Transverse colon (tissue), 4 donors: ENCODE results near the gene SLX4IP. TPM values are rescaled to one million over a fixed set of nuclear protein-coding genes. Genes with fewer than 3 reads are reported as not detected.

Source experiments
- DNase-seq: peaks from one replicate; pipeline ENCODE4 v3.0.0-alpha.2; 2019
- H3K27ac ChIP-seq, 4 donors: fragments of 200-600 bp; sonication (generic); 2 replicates each; pipeline ENCODE4 v1.5.1; 2016 to 2018; ENCODE audit warnings: inconsistent platforms in 4 of 4
- H3K27me3 ChIP-seq: fragments of 200-600 bp; sonication (generic); 2 replicates; pipeline ENCODE4 v1.5.1; 2017; ENCODE audit warnings: inconsistent platforms
- H3K36me3 ChIP-seq, 4 donors: fragments of 200-600 bp; sonication (generic); 2 replicates each; pipeline ENCODE4 v1.5.1; 2017 to 2019; ENCODE audit warnings: inconsistent platforms in 4 of 4
- H3K4me1 ChIP-seq, 4 donors: fragments of 200-600 bp; sonication (generic); 2 replicates each; pipeline ENCODE4 v1.5.1; 2017 to 2020; ENCODE audit warnings: inconsistent platforms in 4 of 4
- H3K4me3 ChIP-seq, 4 donors: fragments of 200-600 bp; sonication (generic); 1 replicate in 1 of 4; 2 replicates in 3 of 4; pipeline versions ENCODE4 v1.5.1 to v1.6.1; 2017 to 2019; ENCODE audit warnings: inconsistent platforms in 4 of 4
- H3K9me3 ChIP-seq, 2 donors: fragments of 200-600 bp; sonication (generic); 2 replicates each; pipeline ENCODE4 v1.5.1; 2017 to 2019; ENCODE audit warnings: inconsistent platforms in 2 of 2
- CTCF ChIP-seq, 5 experiments: fragments of 200-600 bp in 3 of 5; fragments of 450-650 bp in 2 of 5; sonication (generic) in 3 of 5; IDR thresholded peaks; 1 replicate in 2 of 5; 2 replicates in 3 of 5; pipeline ENCODE4 v1.5.1; 2016 to 2017; ENCODE audit warnings: antibody characterized with exemption in 5 of 5, inconsistent platforms in 3 of 5, mild to moderate bottlenecking in 2 of 5, moderate library complexity in 1 of 5
- EP300 ChIP-seq: sonication (generic); formaldehyde crosslinking; IDR thresholded peaks from one replicate; pipeline ENCODE4 v1.6.1; 2017; ENCODE audit warnings: antibody characterized with exemption, low read depth
- POLR2A ChIP-seq: fragments of 450-650 bp; IDR thresholded peaks from one replicate; pipeline ENCODE4 v1.6.1; 2016; ENCODE audit warnings: antibody characterized with exemption, mild to moderate bottlenecking, moderate library complexity
- POLR2AphosphoS5 ChIP-seq, 3 donors: sonication (generic); formaldehyde crosslinking; IDR thresholded peaks; one replicate each; pipeline ENCODE4 v1.6.1; 2016; ENCODE audit warnings: antibody characterized with exemption in 3 of 3
- WGBS, 2 donors: methylation state at CpG; one replicate each; pipeline ENCODE4 v1.1.5; 2018; ENCODE audit warnings: low coverage in 1 of 2; 5-methylcytosine and 5-hydroxymethylcytosine counted together
- in situ Hi-C, 4 donors: fragments of 200-750 bp; cut with MboI; loops; one replicate each; pipeline versions ENCODE4 v1.15.0 to v1.15.1; 2017; ENCODE audit warnings: low sequenced_read_pairs in 3 of 4, low pct_ligation_motif_present in 1 of 4, low pct_unique_long_range_greater_than_20kb in 1 of 4
- intact Hi-C: fragments of 100-400 bp; cut with DNase I; formaldehyde crosslinking; loops from one replicate; pipeline ENCODE4 v1.15.1; 2023; ENCODE audit warnings: low total_unique reads
- total RNA-seq, 4 donors: library from RNA; depleted of rRNA; stranded (reverse); fragments of >200 nt; gene quantifications; one replicate each; pipeline ENCODE4 v1.1.0, GENCODE V29; 2016

The SLX4IP gene
- total RNA-seq, 4 donors from 2014 or later = 5.4 to 8.4 (median 7.5) TPM

- TF ChIP-seq POLR2A = no peak
- peak; percentile 56 to 66 (median 60) for TF ChIP-seq CTCF (IDR thresholded peaks at IDR 0.05)
- no peak for TF ChIP-seq EP300
- TF ChIP-seq POLR2AphosphoS5 (IDR thresholded peaks at IDR 0.05) = peak in 1 of 3 donors; percentile 23
- Histone ChIP-seq H3K4me1 (peaks cover 6 to 46% (median 13%) of the 10 kb centered on the region in 4 donors), H3K27me3 (no peaks in the 10 kb centered on the region), H3K36me3 (no peaks in the 10 kb centered on the region), H3K9me3 (no peaks in the 10 kb centered on the region), H3K4me3 (no peak overlapping the region), H3K27ac (peak overlapping the region in 3 of 4 donors; percentile 30 to 41 (median 37))
- peak; percentile 60 for DNase-seq
- in situ Hi-C loops (loop anchor here in 3 of 4 donors (25.0 kb wide), 3 partner anchors 193 to 1068 kb away; partner anchors contain the start of gene JAG1 (in 1 of the 3)), intact Hi-C loops (loop anchor here (10.0 kb wide), 1 partner anchor 1075 kb away; no protein-coding TSS in a partner anchor)
- WGBS, 2 donors = 5 to 27% methylated on average over 3 to 7 of the region's 7 CpGs
Measured at GRCh38 chr20:10469599-10469998, 34.5 kb downstream of the SLX4IP start.

GRCh38 chr20:10470276-10470675 lies 35.2 kb downstream of the SLX4IP start:
- no peak overlapping the region for H3K4me3 ChIP-seq
- H3K27me3 ChIP-seq = no peaks in the 10 kb centered on the region
- WGBS, 2 donors = 89 to 95% methylated on average over 5 to 6 of the region's 6 CpGs
- no peak for TF ChIP-seq POLR2AphosphoS5 (IDR thresholded peaks at IDR 0.05)
- TF ChIP-seq POLR2A = no peak
- TF ChIP-seq CTCF (IDR thresholded peaks at IDR 0.05) = no peak
- no peak for TF ChIP-seq EP300
- intact Hi-C loops (loop anchor here (10.0 kb wide), 1 partner anchor 85 kb away; no protein-coding TSS in a partner anchor), in situ Hi-C loops (loop anchor here in 3 of 4 donors (25.0 kb wide), 3 partner anchors 192 to 1067 kb away; partner anchors contain the start of gene JAG1 (in 1 of the 3))
- H3K9me3 ChIP-seq = no peaks in the 10 kb centered on the region
- no peak for DNase-seq
- no peaks in the 10 kb centered on the region for H3K36me3 ChIP-seq
- H3K4me1 ChIP-seq = peaks cover 6 to 49% (median 13%) of the 10 kb centered on the region in 4 donors
- H3K27ac ChIP-seq = peak overlapping the region in 3 of 4 donors; percentile 30 to 41 (median 37)

- TF ChIP-seq POLR2AphosphoS5 (IDR thresholded peaks at IDR 0.05) = no peak
- no peak for TF ChIP-seq CTCF (IDR thresholded peaks at IDR 0.05)
- TF ChIP-seq POLR2A = no peak
- TF ChIP-seq EP300 = no peak
Measured at GRCh38 chr20:10472871-10473270, 37.8 kb downstream of the SLX4IP start.

GRCh38 chr20:10474606-10475184 lies 39.6 kb downstream of the SLX4IP start:
- 0 to 74% methylated on average over 1 to 11 of the region's 11 CpGs for WGBS, 2 donors
- H3K4me3 ChIP-seq = no peak overlapping the region
- H3K4me1 ChIP-seq = peaks cover 0 to 15% (median 0%) of the 10 kb centered on the region in 4 donors
- no peak for DNase-seq
- H3K27me3 ChIP-seq = no peaks in the 10 kb centered on the region
- peak overlapping the region in 2 of 4 donors; percentile 8 to 24 for H3K27ac ChIP-seq
- intact Hi-C loops (loop anchor here (10.0 kb wide), 1 partner anchor 80 kb away; no protein-coding TSS in a partner anchor), in situ Hi-C loops (loop anchor here in 3 of 4 donors (25.0 kb wide), 3 partner anchors 188 to 1063 kb away; partner anchors contain the start of gene JAG1 (in 1 of the 3))
- H3K9me3 ChIP-seq = no peaks in the 10 kb centered on the region
- TF ChIP-seq POLR2AphosphoS5 (IDR thresholded peaks at IDR 0.05) (no peak), EP300 (no peak), CTCF (IDR thresholded peaks at IDR 0.05) (no peak), POLR2A (no peak)
- H3K36me3 ChIP-seq = no peaks in the 10 kb centered on the region

More at GRCh38 chr20:10472871-10473270, 37.8 kb downstream of the SLX4IP start:
- WGBS, 2 donors = 80 to 94% methylated on average over 2 of the region's 2 CpGs
- Histone ChIP-seq H3K27ac (no peak overlapping the region), H3K36me3 (no peaks in the 10 kb centered on the region), H3K4me1 (peaks cover 0 to 30% (median 7%) of the 10 kb centered on the region in 4 donors), H3K27me3 (no peaks in the 10 kb centered on the region), H3K9me3 (no peaks in the 10 kb centered on the region), H3K4me3 (no peak overlapping the region)
- DNase-seq = no peak
- intact Hi-C loops (loop anchor here (10.0 kb wide), 1 partner anchor 82 kb away; no protein-coding TSS in a partner anchor), in situ Hi-C loops (loop anchor here in 3 of 4 donors (25.0 kb wide), 3 partner anchors 189 to 1064 kb away; partner anchors contain the start of gene JAG1 (in 1 of the 3))
